Activated naive CD8-positive, alpha-beta T cell treated with anti-CD3 and anti-CD28 coated beads, Interleukin-2, amount 50 U/mL, for 16 hours (primary cell): ENCODE measurements around the gene MAGT1.
"Not testable (repeated sequence)": the region's sequence is repeated elsewhere in the genome, so short reads cannot be mapped to it uniquely, and the experiment has no call there.

ENCODE experiments used
- DNase-seq: peaks from one replicate; pipeline ENCODE4 v3.0.0-alpha.2; 2020; ENCODE audit warnings: low read depth, low spot score

Gene MAGT1

DNA sequence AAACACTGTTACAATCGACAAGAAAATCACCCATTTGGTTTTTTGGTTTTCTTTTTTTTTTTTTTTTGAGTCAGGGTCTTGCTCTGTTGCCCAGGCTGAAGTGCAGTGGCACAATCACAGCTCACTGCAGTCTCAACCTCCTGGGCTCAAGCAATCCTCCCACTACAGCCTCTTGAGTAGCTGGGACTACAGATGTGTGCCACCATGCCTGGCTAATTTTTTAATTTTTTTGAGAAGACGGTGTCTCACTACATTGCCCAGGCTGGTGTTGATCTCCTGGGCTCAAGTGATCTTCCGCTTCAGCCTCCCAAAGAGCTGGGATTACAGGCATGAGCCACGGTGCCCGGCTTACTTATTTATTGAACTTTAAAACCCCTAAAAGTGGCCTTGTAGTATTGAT lies 63.7 kb downstream of the MAGT1 start:
- not testable (repeated sequence) for DNase-seq

DNA sequence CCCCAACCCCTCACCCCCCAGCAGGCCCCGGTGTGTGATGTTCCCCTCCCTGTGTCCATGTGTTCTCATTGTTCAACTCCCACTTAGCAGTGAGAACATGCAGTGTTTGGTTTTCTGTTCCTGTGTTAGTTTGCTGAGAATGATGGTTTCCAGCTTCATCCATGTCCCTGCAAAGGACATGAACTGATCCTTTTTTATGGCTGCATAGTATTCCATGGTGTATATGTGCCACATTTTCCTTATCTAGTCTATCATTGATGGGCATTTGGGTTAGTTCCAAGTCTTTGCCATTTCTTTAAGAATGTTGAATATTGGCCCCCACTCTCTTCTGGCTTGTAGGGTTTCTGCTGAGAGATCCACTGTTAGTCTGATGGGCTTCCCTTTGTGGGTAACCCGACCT lies 73.2 kb downstream of the MAGT1 start:
- not testable (repeated sequence) for DNase-seq

DNA sequence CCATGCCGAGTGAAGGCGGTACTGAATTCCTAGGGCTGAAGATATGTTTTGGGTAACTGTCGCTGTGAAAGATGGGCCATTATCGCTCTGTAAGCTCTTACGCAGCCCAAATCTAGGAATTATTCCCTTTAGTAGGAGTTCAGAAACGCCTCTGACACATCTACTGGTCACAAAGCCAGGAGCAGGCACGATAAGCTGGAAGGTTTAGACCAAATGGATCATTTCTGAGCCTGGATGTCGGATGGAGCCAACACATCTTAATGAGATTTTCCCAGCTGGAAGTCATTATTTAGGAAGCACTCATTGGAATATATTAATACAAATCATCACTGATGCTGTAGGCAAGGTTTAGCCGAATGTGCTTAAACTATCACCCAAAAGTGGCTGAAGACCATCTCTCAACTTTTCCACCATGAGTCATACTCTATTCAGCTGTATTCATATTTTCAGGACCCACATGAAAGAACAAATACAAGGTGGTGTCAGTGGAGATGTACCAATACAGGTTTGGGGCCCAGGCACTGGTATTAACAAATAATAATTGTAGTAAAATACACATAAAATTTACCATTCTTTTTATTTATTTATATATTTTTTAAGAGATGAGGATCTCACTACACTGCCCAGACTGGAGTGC lies 75.0 kb downstream of the MAGT1 start:
- no peak for DNase-seq

GRCh38 chrX:77814210-77814609 lies 81.0 kb downstream of the MAGT1 start:
- no peak for DNase-seq

DNA sequence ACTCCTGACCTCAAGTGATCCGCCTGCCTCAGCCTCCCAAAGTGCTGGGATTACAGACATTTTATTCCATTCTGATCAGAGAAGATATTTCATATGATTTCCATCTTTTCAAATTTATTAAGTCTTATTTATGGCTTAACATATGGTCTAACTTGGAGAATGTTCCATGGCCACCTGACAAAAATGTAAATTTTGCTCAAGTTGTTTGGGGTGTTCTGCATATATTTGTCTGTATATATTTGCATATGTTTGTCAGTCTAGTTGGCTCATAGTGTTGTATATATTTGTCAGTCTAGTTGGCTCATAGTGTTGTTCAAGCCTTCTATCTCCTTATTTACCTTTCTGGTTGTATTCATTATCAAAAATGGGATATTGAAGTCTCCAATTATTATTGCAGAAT lies 93.0 kb downstream of the MAGT1 start:
- no peak for DNase-seq

- no peak for DNase-seq
These were observed 100.1 kb downstream of the MAGT1 start for GRCh38 chrX:77795124-77795523.

DNA sequence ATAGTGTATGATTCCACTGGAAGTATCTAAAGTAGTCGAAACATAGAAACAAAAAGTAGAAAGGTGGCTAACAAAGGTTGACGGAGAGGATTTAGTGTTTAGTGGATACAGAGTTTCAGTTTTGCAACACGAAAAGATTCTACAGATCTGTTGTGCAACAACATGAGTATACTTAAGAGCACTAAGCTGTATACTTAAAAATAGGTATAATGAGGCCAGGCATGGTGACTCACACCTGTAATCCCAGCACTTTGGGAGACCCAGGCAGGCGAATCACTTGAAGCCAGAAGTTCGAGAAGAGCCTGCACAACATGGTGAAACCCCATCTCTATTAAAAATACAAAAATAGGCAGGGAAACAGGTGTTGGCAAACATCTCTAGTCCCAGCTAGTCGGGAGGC lies 101.3 kb downstream of the MAGT1 start:
- DNase-seq, result no peak

- no peak for DNase-seq
These were observed 107.2 kb downstream of the MAGT1 start for GRCh38 chrX:77788050-77788449.

- no peak for DNase-seq
These were observed 108.9 kb downstream of the MAGT1 start for GRCh38 chrX:77786365-77786680.

DNA sequence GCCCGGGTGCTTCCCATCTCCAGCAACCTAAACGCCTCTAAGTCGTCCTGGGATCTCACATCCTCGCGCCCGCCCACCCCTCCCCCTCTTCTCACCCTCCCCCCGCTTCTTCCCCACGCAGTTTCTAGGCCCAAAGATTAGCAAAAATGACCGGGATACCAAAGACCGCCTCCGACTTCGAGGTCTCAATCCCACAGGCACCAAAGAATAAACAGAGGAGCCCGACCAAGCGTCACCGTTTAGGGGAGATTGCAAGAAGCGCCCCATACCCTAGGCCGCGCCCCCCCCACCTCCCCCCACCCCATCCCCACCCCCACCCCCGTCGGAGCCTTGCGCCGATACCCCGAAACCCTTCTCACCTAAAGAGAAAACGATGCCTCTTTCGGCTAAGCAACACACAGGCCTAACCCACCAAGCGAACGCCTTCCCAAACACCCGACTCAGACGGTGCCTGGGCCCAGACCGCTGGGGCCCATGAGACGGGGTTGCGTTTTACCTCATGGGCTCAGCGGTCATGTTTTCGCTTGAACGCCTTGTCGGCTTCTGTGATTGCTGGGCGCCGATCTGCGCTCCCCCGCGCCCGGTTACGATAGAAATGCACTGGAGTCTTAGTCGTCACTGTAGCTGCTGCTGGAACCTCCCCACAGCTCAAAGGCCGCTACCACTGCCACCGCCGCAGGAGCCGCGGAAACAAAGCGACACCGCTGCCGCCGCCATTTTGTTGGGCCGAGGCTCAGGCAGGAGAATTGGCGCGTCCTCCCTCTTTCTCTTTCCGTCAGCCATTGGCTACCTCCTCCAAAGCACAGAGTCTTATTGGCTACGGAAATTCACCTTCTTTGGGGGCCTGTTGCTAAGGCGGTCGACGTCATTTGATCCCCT lies 109.5 kb downstream of the MAGT1 start, which contains the start of gene ATRX:
ATRX (minus strand) TSS at position 731 of the 879 bp plus-strand sequence; CDS start at position 516, 215 bp downstream.
- DNase-seq, result peak; percentile 35

GRCh38 chrX:77779695-77780094 lies 115.5 kb downstream of the MAGT1 start:
- DNase-seq, result no peak

DNA sequence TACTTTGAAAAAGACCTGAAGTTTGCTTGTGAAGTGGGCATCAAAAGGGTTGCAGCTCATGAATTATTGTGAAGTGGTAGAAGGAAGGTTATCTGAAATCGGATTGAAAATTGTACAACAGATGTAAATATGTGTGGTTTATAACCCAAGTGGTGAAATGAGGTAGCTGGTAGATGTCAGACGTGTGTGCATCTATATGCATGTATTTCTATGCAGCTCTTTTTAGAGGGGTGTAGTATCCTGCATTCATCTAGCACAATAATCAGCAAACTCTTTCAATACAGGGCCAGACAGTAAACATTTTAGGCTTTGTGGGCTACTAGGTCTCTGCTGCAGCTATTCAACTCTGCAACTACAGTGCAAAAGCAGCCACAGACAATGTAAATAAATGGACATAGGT lies 118.6 kb downstream of the MAGT1 start:
- no peak for DNase-seq
